IPS-20b (cell line): ENCODE results near the gene AFAP1L2.

Source experiments
- H3K27ac ChIP-seq: one replicate; pipeline ENCODE4 v1.5.1; 2013; ENCODE audit warnings: low read length
- H3K27me3 ChIP-seq: 2 replicates; pipeline ENCODE4 v1.6.1; 2013; ENCODE audit warnings: mild to moderate bottlenecking, low read length, inconsistent platforms; ENCODE audit not compliant: insufficient read depth
- H3K36me3 ChIP-seq: 2 replicates; pipeline ENCODE4 v1.6.1; 2013; ENCODE audit warnings: low read depth, mild to moderate bottlenecking, inconsistent platforms, low read length, moderate library complexity; ENCODE audit not compliant: insufficient read depth
- H3K4me1 ChIP-seq: 2 replicates; pipeline ENCODE4 v1.6.1; 2013; ENCODE audit warnings: mild to moderate bottlenecking, control low read depth, inconsistent platforms, low read length, moderate library complexity; ENCODE audit not compliant: insufficient read depth
- H3K4me3 ChIP-seq: 2 replicates; pipeline ENCODE4 v1.5.1; 2013; ENCODE audit warnings: mild to moderate bottlenecking, low read length, inconsistent platforms
- H3K9ac ChIP-seq: 2 replicates; pipeline ENCODE4 v1.6.1; 2013; ENCODE audit warnings: low read depth, mild to moderate bottlenecking, inconsistent platforms, low read length, moderate library complexity
- H3K9me3 ChIP-seq: 2 replicates; pipeline ENCODE4 v1.6.1; 2013; ENCODE audit warnings: mild to moderate bottlenecking, low read depth, low read length, inconsistent platforms; ENCODE audit not compliant: insufficient read depth

Gene AFAP1L2

GRCh38 chr10:114250236-114250635 lies 154.1 kb downstream of the AFAP1L2 start:
- H3K9ac ChIP-seq, result no peak overlapping the region
- no peaks in the 10 kb centered on the region for H3K27me3 ChIP-seq
- H3K27ac ChIP-seq, result no peak overlapping the region
- no peaks in the 10 kb centered on the region for H3K9me3 ChIP-seq
- H3K4me3 ChIP-seq, result no peak overlapping the region
- no peaks in the 10 kb centered on the region for H3K4me1 ChIP-seq
- no peaks in the 10 kb centered on the region for H3K36me3 ChIP-seq

GRCh38 chr10:114246679-114247305 lies 157.5 kb downstream of the AFAP1L2 start:
- Histone ChIP-seq H3K27ac (no peak overlapping the region), H3K36me3 (no peaks in the 10 kb centered on the region), H3K9ac (no peak overlapping the region), H3K4me1 (0 out of 2 replicates have a peak, but pooled peaks cover 3% of the 10 kb centered on the region), H3K9me3 (no peaks in the 10 kb centered on the region), H3K27me3 (peaks cover 15% of the 10 kb centered on the region), H3K4me3 (no peak overlapping the region)

GRCh38 chr10:114245121-114245791 lies 159.0 kb downstream of the AFAP1L2 start:
- Histone ChIP-seq H3K27me3 (peaks cover 30% of the 10 kb centered on the region), H3K4me3 (no peak overlapping the region), H3K9ac (no peak overlapping the region), H3K4me1 (peaks cover 5% of the 10 kb centered on the region; the same call in 1 of the 2 replicates), H3K36me3 (no peaks in the 10 kb centered on the region), H3K27ac (no peak overlapping the region), H3K9me3 (no peaks in the 10 kb centered on the region)
